Measurements from ENCODE around the gene DNAH8.

DNA sequence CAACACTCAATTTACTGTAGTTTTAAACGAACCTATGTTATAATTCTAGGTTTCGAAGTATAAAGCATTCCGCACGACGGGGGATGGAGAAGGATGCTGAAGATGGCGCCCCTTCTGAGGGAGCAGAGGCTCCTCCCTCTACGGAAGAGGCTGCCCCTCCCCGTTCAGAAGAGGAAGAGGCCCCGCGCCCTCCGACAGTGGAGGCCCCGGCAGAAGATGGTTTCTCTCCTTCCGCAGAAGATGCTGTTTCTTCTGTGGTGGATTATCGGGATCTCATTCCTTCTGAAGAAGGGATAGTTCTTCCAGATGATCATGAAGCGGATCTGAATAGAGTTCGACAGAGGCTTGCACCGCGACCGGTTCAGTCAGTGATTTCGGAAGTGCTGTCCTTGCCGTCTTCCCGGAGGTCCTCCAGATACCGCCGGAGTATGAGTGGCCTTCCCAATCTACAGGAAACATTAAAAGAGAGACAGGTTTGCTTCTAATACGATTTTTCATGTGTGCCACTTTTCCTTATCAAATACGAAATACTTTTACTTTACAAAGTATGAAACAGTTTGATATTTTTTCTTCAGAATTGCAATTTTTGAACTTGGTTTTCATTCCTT, 7.7 kb downstream of the DNAH8 start:
- TF ChIP-seq, protein P1, sequence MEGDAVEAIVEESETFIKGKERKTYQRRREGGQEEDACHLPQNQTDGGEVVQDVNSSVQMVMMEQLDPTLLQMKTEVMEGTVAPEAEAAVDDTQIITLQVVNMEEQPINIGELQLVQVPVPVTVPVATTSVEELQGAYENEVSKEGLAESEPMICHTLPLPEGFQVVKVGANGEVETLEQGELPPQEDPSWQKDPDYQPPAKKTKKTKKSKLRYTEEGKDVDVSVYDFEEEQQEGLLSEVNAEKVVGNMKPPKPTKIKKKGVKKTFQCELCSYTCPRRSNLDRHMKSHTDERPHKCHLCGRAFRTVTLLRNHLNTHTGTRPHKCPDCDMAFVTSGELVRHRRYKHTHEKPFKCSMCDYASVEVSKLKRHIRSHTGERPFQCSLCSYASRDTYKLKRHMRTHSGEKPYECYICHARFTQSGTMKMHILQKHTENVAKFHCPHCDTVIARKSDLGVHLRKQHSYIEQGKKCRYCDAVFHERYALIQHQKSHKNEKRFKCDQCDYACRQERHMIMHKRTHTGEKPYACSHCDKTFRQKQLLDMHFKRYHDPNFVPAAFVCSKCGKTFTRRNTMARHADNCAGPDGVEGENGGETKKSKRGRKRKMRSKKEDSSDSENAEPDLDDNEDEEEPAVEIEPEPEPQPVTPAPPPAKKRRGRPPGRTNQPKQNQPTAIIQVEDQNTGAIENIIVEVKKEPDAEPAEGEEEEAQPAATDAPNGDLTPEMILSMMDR (IDR thresholded peaks at IDR 0.05; ENCODE audit: insufficient read depth, low read depth, low read length) = no peak
- no peak for TF ChIP-seq EZH2 (IDR thresholded peaks at IDR 0.05; ENCODE audit: insufficient read depth, low read length)
